GM12892 (cell line): ENCODE results near the gene GPC5.
A peak's percentile ranks its signal among the peaks of the same experiment; 100 is the strongest.

Source experiments
- DNase-seq: peaks from one replicate; pipeline ENCODE4 v3.0.0; 2011; ENCODE audit not compliant: insufficient read length
- FAIRE-seq: peaks from 2 replicates; lab custom pipeline; 2011; peaks lifted over from hg19 to GRCh38; lab: Jason Lieb, UNC
- POLR2A ChIP-seq: IDR thresholded peaks from 2 replicates; pipeline ENCODE4 v1.6.1; 2011; ENCODE audit warnings: low read depth, low read length, control low read depth
- POLR2AphosphoS5 ChIP-seq: IDR thresholded peaks from 2 replicates; pipeline ENCODE4 v1.6.1; 2011; ENCODE audit warnings: low read depth, low read length, control low read depth
- TAF1 ChIP-seq: IDR thresholded peaks from 2 replicates; pipeline ENCODE4 v1.6.1; 2011; ENCODE audit warnings: low read depth, mild to moderate bottlenecking, control low read depth, low read length, borderline replicate concordance

GPC5 gene

GRCh38 chr13:91357613-91358386, 40.6 kb upstream of the GPC5 start:
- FAIRE-seq = peak; percentile 50
- no peak for DNase-seq
- TF ChIP-seq POLR2AphosphoS5 = peak; percentile 50; the same call in 1 of the 2 replicates
- TF ChIP-seq TAF1 = no peak

- FAIRE-seq (no peak), DNase-seq (no peak)
These were observed 40.0 kb upstream of the GPC5 start for GRCh38 chr13:91358387-91358782.

GRCh38 chr13:91359111-91359510, 39.3 kb upstream of the GPC5 start:
- TF ChIP-seq POLR2A (no peak), TAF1 (no peak), POLR2AphosphoS5 (no peak)
- no peak for DNase-seq
- FAIRE-seq = no peak

More at GRCh38 chr13:91358387-91358782, 40.0 kb upstream of the GPC5 start:
- TF ChIP-seq POLR2A (peak; percentile 18), TAF1 (no peak), POLR2AphosphoS5 (peak; percentile 77)

GRCh38 chr13:91359631-91360030, 38.8 kb upstream of the GPC5 start:
- no peak for TF ChIP-seq POLR2A
- TF ChIP-seq TAF1 = no peak
- no peak for TF ChIP-seq POLR2AphosphoS5

GRCh38 chr13:91360246-91360751, 38.1 kb upstream of the GPC5 start:
- DNase-seq = no peak
- TF ChIP-seq POLR2AphosphoS5 = no peak; the same call in 1 of the 2 replicates
- no peak; the same call in 1 of the 2 replicates for TF ChIP-seq POLR2A
- no peak for TF ChIP-seq TAF1
- FAIRE-seq = no peak

More at GRCh38 chr13:91359631-91360030, 38.8 kb upstream of the GPC5 start:
- FAIRE-seq (no peak), DNase-seq (no peak)

GRCh38 chr13:91361755-91362271, 36.6 kb upstream of the GPC5 start:
- DNase-seq = no peak
- FAIRE-seq = no peak
- TF ChIP-seq TAF1 (no peak), POLR2A (no peak), POLR2AphosphoS5 (no peak)

GRCh38 chr13:91362908-91363307, 35.5 kb upstream of the GPC5 start:
- TF ChIP-seq TAF1 = no peak
- no peak for TF ChIP-seq POLR2AphosphoS5
- TF ChIP-seq POLR2A = no peak
- no peak for DNase-seq
- no peak for FAIRE-seq

- DNase-seq (no peak), FAIRE-seq (no peak)
- TF ChIP-seq POLR2AphosphoS5 = no peak
- TF ChIP-seq POLR2A = no peak
- no peak for TF ChIP-seq TAF1
These were observed 30.3 kb upstream of the GPC5 start for GRCh38 chr13:91368101-91368500.

- FAIRE-seq (peak; percentile 67), DNase-seq (no peak)
- no peak for TF ChIP-seq POLR2AphosphoS5
These were observed 29.6 kb upstream of the GPC5 start for GRCh38 chr13:91368676-91369440.

- DNase-seq (no peak), FAIRE-seq (peak; percentile 24)
- TF ChIP-seq POLR2AphosphoS5 = no peak
- no peak for TF ChIP-seq POLR2A
- no peak for TF ChIP-seq TAF1
These were observed 29.0 kb upstream of the GPC5 start for GRCh38 chr13:91369441-91369831.

- FAIRE-seq = no peak
These were observed 27.9 kb upstream of the GPC5 start for GRCh38 chr13:91370501-91370900.

More at GRCh38 chr13:91370501-91370900, 27.9 kb upstream of the GPC5 start:
- TF ChIP-seq POLR2AphosphoS5 (no peak), TAF1 (no peak), POLR2A (no peak)
- DNase-seq = no peak
